ENCODE measurements around the gene MYRIP.
"Not testable (repeated sequence)": the region's sequence is repeated elsewhere in the genome, so short reads cannot be mapped to it uniquely, and the experiment has no call there.

MYRIP gene

DNA sequence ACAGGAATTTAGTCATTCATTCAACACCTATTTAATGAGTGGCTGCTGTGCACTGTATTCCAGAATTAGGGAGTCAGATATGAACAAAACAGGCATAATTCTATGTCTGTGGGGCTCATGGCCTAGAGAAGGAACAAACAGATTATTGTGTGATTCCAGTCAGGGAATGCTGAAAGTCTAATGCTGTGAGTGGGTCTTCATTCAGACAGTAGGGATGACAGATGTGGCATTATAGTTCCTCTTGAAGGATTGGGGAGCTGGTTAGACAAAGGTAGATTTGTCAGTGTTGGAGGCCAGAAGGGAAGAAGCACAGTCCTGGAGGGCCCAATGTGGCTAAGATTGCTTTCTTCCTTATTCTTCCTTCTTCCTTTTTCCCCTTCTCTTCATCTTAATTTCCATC is 273.7 kb downstream of the MYRIP start:
- DNase-seq (ENCODE audit: low read depth in 2 of 2), result no peak

DNA sequence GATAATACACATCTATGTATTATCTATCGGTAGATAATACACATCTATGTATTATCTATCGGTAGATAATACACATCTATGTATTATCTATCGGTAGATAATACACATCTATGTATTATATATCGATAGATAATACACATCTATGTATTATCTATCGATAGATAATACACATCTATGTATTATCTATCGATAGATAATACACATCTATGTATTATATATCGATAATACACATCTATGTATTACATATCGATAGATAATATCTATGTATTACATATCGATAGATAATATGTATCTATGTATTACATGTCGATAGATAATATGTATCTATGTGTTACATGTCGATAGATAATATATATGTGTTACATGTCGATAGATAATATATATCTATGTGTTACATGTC is 275.0 kb downstream of the MYRIP start:
- DNase-seq (ENCODE audit: low read depth in 2 of 2), result not testable (repeated sequence)

DNA sequence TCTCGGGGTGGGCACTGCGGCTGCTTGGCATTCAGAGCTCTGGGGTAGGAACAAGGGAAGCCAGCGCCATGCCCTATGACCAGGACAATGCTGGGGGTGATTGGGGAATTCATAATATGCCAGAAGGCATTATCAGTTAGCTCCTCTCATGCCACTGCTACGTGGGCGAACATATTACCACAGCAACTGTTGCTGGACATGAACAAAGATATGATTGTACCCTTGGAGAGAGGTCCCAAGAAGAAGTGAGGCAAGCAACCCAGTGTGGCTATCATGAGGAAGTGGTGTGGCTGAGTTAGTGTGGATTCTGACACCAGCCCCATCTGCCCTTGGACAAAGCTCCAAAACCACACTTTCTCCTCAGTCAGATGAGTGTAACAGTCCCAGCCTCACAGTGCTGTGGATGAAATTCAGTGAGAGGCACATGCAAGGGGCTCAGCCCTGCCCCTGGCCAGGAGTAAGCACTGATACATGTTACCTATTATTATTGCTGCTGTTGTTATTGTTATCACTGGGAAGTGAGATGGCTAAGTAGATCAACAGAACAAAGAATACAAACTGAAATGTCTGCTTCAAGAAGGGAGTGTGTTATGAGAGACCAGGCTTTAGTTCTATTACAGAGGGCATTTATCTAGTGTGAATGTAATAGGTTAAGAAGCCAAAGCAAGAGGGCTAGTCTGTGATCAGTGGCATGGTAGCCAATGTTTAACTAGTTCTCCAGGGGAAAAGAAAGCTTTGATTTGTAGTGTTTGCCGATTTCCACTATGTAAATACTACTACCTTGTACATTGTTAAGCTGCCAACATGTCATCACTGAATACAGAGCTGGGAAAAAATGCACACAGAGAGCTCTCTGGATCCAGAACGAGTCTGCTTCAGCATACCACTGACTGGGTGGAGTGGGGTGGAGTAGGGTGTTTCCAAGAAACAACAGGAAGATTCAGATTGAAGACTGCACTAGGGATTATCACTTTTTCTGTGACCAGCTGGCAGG is 277.8 kb downstream of the MYRIP start:
- DNase-seq (ENCODE audit: low read depth in 2 of 2), result no peak

DNA sequence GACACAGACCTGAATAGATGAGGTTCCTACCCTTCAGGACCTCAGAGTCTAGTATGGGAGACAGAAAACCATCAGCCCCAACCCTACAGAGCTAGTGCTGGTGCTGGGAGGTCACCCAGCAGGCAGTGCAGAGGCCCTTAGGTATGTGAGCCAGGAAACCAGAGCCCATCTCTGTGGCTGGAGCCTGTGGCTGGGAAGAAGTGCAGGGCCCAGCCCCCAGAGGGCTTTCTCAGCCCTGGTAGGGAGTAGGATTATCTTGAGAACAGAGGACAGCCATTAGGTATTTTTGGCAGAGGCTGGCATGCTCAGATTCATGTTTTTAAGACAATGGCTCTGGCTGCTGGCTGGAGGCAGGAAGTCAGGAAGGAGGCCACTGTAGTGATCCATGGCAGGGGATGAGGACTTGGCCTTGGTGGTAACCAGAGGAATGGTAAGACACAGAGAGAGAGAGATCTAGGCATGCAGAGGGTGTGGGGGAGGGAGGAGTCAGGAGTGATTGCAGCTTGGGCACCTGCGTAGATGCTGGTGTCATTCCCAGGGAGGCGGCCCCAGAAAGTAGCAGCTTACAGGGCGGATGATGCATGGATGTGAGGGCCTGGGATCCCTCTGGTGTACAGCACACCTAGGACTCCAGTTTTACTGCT is 279.2 kb downstream of the MYRIP start:
- no peak for DNase-seq (ENCODE audit: low read depth in 2 of 2)

DNA sequence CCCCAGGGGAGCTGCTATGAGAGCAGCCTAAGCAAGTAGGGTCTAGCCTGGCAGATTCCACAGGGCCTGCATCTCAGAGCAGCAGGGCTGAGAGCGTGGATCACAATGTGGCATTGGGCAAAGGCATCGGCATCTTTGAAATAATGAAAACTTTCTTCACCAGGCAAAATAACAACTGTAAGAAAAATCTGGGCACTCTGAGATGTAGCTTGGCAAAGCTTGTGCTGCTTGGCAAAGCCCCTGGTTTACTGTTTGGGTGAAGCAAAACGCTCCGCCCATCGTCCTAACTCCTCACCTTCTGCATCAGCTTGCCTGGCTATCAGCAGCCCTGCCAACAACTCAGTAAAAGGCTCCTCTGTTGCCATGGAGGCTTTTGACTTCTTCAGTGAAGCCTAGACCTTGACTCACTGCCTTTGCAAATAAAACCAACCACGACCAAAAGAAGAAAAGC is 287.3 kb downstream of the MYRIP start:
- no peak for DNase-seq (ENCODE audit: low read depth in 2 of 2)

DNA sequence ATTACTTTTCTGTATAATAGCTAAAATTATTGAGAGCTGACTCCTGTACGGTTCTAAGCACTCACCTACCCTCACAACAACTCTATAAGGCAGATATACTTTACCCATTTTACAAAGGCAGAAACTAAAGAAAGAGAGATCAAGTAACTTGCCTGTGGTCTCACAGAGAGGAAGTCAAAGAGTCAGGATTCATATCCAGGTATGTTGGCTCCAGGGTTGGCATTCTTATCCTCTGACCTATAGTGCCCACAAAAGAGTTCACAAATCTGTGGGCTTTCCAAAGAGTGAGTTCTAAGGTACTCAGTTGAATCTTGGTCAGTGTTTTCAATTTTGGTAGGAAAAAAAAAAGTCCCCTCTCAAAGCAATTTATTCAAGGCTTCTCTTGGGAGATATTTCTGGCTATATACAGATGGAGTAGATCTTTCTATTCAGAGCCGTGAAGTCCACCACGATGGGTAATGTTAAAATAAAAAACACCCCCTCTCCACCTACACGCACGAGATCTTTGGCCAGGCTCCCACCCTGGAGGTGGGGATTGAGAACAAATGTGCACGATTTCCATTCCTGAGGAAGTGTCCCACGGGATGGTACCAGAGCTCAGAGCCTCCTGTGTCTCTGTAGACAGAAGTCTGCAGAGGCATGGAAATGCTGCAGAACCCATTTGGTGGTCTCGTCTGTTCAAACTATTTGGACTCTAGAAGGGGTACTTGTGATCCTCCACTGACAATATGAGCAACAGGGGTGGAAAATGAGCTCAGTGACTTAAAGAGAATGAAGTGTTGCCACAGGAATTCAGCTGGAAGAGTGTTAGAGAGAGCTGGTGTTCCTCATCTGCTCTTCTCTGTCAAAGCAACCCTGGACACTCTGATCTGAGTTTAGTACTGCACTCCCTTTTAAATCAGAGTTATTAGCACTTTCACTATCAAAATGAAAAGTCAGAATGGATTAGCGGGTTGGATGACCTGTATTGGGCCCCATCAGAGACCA is 288.0 kb downstream of the MYRIP start:
- DNase-seq (ENCODE audit: low read depth in 2 of 2), result no peak

DNA sequence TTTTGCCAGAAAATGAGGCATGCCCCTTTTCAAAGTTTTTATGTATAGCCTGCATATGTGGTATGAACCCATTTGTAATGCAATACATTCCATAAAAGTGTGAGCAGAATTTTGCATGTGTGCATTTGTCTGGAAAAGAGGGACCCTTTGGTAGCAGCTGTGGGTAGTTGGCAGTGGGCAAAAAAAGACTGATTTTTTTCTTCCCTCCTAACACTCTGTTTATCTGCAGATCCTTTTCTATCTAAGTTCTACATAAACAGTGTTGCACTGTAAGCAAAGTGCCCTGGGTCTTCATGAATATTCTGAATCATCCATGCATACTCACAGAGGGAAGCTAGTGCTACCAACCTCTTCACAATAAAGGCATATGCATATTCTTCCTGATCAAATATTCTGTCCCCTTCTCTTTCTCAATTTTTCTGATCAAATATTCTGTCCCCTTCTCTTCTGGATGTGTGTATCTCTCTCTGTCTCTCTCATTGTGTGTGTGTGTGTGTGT is 288.9 kb downstream of the MYRIP start:
- no peak for DNase-seq (ENCODE audit: low read depth in 2 of 2)

DNA sequence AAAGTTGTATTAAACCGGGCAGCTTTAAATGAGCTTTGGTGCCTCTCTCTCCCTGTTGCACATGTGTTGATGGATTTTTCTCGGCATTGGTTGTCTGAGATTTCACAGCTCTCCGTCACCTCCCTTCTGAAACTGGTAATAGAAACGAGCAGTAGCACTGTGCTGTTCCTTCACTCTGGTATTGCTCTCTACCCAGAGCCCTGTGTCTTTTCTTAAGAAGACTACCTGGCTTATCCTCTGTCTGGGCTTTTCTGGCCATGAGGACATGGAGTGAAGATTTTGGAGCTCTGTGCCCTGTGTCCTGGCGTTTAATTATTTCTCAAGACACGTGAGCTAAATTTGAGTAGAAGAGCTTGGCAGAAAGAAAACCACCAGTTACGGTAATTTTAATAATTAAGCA is 290.5 kb downstream of the MYRIP start:
- DNase-seq (ENCODE audit: low read depth in 2 of 2), result no peak

DNA sequence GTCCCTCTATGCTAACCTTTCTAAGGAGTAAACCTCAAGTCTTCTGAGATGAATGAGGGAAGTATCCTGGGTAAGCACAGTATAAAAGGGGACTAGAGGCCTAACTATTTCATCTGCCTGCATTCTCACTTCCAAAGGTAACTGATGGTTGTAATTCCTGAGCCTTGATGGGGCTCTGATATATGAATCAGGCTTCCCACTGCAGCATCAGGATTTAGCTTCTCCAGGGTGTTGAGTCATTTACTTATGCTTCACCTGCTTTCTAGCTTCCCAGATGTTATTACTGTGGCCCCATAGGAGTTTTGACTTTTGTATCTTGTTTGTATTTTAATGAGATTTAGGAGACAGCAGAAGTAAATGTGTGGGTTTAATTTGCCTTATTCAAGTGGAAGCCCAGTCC is 292.8 kb downstream of the MYRIP start:
- DNase-seq (ENCODE audit: low read depth in 2 of 2), result no peak

DNA sequence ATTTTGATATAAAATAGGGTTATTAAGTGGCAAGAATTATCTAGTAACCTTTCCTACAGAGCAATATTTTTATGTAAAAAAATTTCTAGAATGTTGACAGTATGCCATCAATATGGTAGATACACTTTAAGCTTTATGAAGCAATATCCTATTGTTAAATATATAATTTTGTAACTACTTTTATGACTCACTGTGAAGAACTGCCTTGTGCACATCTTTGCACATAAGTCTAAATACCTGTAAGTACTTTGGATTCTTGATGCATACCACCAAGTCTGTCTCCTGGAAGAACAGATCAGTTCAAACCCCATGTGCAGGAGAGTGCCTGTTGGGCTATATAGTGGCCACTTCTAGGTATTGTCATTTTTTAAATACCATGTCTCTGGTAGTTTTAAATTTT is 294.4 kb downstream of the MYRIP start:
- DNase-seq (ENCODE audit: low read depth in 2 of 2), result no peak

DNA sequence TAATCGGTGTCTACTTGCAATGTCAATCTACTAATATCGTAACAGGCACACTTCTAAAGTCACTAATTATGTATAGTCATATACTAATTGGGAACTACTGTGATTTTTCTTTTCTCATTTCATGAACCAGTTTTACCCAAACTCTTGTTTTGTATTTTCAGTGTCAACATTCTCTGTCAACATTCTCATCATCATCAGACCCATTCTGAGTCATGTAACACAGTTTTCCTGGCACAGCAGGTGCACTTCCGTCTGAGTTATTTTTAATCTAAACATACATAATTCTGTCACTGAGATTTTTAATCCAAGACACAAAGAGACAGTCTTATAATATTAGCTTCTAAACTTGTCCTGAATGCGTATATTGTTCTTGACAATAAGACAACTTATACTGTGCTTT is 295.0 kb downstream of the MYRIP start:
- no peak for DNase-seq (ENCODE audit: low read depth in 2 of 2)

DNA sequence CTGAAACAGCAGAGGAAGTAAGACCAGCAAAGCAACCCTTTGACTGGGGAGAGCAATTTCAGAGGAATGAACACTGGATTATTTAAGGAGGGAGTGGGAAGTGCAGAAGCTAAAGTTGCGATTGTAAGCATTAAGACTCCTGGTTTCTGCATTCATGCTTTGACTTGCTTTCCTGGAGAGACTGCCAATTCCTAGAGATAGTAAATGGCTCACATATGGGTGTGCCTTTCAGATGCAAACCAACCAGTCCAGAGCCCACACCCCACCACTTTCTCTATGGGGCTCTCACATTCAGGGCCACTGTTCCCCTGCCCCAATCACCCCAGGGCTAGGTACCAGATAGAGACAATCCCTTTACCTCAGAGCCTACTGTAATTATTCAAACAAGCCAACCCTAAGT is 299.2 kb downstream of the MYRIP start:
- DNase-seq (ENCODE audit: low read depth in 2 of 2), result no peak

DNA sequence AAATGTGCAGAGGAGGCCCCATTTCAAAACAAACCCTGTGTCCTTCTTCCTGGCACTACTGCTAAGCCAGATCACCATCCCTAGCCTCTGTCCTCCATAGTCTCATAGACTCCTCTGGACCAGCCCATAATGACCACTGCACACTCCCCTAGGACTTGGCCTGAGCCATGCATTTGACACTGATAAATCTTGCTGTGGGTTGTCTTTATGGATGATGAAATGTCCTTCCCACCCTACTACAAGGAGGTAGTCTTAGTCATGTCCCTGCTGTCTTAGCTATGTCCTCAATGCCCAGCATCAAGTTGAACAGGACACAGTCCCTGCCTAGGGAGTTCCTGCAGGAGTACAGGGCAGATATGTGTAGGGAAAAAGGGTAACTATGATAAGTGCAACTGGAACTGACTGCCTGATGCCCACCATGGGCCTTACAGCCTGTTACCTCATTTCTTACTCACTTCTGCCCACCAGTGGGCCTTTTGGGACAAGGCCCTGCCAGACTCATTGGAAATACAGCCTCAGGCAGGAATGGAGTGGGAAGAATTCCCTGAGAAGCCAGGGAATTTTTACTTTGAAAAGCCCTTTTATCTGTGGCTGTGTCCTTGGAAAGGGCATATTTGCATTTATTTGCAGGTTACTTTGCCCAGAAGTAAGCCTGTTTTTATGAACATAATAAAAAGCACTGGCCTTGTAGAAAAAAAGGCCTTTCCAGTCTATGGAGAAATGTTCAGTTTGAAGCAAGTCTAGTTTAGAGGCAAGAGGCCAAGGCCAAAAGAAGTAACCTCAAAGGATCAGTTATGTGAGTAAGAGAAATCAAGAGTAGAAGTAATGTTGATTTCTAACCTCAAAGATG is 300.5 kb downstream of the MYRIP start:
- DNase-seq (ENCODE audit: low read depth in 2 of 2), result no peak

DNA sequence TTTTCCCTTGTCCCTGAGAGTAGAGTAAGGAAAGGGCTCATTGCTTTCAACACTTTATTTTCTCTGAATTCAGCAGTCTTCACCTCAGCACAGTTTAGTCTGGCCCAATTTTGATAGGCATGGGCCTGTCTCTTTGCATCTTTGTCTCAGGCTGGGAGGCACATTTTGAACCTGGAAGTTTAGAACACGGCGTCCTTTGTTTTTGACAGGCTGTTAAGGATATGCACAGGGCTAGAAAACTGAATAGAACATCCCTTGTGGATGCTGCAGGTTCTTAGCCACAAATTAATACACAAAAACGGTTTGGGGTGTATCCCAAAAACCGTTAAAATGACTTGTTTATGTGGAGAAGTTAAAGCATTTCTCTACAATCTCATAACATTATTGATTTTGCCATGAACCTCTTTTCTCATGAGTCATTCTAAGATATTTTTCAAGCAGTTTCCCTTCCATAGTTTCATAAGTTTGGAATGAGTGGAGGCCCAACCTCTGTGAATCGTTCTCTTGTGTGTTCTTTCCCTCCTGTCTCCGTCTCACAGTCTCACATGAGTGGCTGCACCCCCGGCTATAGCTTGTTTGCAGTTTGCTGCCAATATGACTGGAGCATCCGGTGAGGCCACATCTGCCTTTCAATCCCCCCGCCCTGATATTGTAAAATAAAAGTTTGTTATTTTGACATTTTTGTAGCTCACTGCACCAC is 307.2 kb downstream of the MYRIP start:
- DNase-seq (ENCODE audit: low read depth in 2 of 2), result no peak

DNA sequence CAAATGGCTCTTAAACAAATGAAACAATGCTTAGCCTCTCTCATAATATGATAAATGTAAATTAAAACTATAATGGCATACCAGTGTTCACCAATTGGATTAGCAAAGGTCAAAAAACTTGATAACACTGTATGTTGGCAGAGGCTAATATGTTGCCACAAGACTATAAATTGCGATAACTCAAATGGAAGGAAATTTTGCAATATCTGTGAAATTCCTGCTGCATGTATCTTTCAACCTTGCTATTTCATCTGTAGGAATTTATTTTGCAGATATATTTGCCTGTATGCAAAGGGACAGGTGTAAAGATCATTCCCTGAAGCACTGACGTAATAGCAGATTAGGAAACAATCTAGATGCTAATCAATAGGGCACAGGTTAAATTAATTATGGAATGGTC is 308.7 kb downstream of the MYRIP start:
- no peak for DNase-seq (ENCODE audit: low read depth in 2 of 2)

DNA sequence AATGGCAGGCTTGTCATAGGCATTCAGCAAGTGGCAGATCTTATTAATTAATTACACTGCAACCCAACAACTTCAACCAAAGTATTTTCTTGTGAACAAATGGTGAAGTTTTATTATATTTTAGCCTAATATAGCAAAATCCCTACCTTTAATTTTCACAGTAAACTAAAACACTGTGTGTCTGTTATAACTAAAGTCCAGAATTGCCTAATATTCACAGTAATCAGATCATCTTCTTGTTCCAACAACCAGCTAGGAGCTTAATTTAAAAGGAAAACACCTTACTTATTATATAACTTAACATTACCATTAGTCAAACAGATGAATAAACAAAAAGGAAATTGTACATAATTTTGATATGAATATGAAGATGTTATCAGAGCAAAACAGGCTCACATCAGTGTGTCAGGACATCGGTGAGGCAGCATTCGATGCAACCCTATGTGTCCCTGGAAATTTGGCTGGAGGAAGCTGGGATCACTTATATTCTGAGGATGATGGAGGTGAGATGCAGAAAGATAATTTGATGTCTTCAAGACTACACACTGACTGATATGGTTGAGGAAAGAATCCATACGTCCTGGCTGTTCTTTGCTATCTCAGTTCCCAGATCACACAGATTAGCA is 310.8 kb downstream of the MYRIP start:
- DNase-seq (ENCODE audit: low read depth in 2 of 2), result no peak

DNA sequence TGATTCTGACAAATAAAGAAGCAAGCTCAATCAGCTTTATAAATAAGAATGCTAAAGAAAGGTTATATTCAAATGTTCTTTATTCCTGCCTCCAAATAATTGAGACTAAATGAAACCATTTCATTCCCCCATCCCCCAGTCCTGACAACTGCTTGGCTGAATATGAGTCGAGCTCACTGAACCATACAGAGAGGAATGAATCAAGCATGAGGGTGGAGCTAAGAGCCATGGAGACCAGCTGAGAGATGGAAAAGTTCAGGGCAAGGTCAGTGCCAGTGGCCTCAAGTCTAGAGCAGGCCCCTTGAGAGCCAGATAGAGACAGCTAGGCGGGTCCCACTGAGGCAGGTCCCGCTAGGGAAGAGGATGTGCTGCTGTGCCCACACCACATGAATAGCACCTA is 311.4 kb downstream of the MYRIP start:
- DNase-seq (ENCODE audit: low read depth in 2 of 2), result no peak

DNA sequence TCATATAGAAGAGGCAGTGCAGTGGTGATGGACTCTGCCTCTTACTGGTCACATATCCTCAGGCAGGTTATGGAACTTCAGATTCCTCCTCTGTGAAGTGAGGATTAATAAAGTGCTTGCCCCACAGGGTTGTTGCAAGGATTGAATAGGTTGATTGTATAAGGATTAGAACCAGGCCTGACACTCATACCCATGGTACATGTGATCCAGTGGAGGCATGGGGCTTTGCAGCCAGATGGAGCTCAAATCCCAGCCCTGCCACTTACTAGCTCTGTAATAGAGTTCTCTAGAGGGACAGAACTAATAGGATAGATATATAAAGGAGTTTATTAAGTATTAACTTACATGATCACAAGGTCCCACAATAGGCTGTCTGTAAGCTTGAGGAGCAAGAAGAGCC is 315.5 kb downstream of the MYRIP start:
- no peak for DNase-seq (ENCODE audit: low read depth in 2 of 2)

DNA sequence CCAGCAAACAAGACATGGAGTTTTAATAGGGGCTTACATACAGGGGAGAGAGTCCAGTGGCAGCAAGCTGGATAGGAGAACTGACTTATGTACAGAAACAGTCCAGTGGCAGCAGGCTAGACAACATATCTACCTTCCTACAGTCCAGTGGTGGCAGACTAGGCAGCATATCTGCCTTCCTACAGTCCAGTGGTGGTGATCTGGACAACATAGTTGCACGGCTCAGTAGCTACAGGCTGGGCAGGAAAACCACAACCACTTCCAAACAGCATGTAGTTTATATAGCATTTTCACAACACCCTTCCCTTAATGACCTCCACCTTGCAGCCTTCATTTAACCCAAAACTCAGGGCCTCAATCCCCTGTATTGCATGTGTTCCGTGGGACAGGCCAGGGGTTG is 318.8 kb downstream of the MYRIP start:
- no peak for DNase-seq (ENCODE audit: low read depth in 2 of 2)

DNA sequence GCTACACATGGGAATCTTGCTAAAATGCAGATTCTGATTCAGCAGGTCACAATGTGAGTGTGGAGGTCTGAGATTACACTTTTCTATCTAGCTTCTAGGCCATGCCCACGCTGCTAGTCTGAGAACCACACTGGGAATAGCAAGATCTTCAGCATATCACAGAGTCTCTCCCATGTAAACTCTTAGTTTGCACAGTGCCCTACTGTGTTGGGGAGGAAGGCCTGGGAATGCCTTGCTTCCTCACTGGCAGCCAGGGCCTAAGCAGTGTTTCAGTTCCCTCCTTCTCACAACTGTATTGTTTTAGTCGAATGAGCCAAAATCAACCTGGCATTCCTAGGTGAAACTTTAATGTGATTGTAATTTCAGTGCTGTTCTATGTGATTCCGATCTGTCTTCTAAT is 320.1 kb downstream of the MYRIP start:
- DNase-seq (ENCODE audit: low read depth in 2 of 2), result no peak
